ENCODE data around the gene RBM28.

RBM28 gene

DNA sequence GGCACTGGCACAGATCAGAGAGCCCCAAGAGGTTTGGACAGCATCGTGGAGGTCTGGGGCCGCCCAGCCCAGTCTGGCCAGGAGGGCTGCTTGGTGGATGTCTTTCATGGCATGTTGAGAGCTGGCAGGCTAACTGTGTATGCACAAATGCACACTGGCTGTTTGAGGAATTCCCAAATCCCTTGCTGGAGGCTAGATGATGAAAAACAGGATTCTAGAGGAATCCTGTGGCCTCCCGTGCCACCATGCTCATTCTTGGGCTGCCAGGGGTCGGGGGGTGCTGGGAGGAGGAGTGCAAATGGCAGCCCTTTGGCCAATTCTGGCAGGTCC is 76.1 kb downstream of the RBM28 start:
- H3K4me3 Mint-ChIP-seq = no peak overlapping the region
- H3K27me3 Mint-ChIP-seq = peaks cover 16% of the 10 kb centered on the region
- H3K27ac Mint-ChIP-seq = no peak overlapping the region
- H3K36me3 Mint-ChIP-seq = no peaks in the 10 kb centered on the region
- no peaks in the 10 kb centered on the region for H3K9me3 Mint-ChIP-seq
- peaks cover 3% of the 10 kb centered on the region for H3K4me1 Mint-ChIP-seq

DNA sequence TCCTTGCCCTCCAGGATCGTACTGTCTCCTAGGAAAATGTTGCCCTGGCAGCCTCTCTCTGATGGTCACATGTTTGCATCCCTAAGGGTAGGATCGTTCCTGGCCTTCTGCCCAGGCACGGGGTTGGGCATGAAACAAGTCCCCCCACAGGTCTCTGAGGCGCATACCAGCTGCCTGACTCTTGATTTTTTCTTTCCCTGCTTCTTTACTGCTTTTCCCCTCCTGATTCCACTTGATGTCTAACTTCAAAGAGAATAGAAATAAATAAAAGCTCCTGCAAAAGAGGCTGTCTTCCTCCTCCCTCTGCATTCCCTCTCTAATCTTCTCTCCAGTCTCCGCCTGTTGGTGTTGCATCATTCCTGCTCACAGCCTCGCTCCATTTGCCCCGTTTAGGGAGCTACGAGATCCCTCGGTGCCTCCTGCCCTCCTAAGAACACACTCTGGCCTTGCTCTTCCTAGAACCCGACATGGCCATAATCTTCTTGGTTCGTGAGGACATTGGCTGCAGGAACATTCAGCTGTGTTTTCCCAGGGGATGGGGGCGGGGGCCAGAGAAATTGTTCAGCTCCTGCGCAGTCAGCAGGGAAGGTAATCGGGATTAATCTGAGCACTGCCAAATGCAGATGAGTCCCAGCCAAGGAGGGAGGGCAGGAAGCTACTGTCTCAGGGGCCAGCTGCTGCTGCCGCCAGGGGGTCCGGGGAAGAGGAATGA is 76.7 kb downstream of the RBM28 start:
- H3K27me3 Mint-ChIP-seq = peaks cover 16% of the 10 kb centered on the region
- no peaks in the 10 kb centered on the region for H3K36me3 Mint-ChIP-seq
- no peak overlapping the region for H3K4me3 Mint-ChIP-seq
- H3K9me3 Mint-ChIP-seq = no peaks in the 10 kb centered on the region
- no peak overlapping the region for H3K27ac Mint-ChIP-seq
- H3K4me1 Mint-ChIP-seq = peaks cover 3% of the 10 kb centered on the region

DNA sequence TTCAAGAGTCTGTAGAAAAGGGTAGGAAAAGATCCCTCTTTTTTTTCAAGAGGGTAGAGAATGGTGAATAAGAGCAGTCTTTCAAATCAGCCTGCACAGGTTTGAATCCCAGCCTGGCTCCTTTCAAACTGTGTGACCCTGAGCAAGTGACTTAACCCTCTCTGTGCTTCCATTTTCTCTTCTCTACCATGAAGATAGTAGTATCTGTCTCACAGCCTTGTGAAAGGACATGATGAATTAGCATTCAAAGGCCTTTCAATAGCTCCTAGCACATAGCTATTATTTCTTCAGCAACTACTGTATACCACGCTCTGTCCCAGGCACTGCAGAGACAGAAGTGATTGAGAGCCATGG is 77.2 kb downstream of the RBM28 start:
- Mint-ChIP-seq H3K4me1 (peaks cover 3% of the 10 kb centered on the region), H3K36me3 (no peaks in the 10 kb centered on the region), H3K9me3 (no peaks in the 10 kb centered on the region), H3K27ac (no peak overlapping the region), H3K27me3 (peaks cover 17% of the 10 kb centered on the region), H3K4me3 (no peak overlapping the region)

DNA sequence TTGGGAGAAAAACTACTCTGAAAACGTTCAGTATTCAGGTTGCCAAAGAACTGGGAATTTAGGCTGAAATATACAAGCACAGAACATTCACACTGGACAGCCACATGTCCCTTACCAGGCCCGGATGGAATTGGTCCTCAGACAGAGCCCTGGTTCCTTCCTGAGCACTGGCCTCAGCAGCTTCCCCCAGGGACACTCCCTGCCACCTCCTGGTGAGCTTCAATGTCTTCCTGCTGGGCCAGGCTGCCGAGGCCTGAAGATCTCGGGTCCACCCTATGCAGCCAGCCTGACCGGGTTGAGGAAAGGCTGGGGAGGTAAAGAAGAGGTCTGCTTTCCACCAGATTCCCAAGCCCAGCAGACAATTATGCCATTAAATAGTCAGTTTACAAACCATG is 77.8 kb downstream of the RBM28 start:
- Mint-ChIP-seq H3K4me3 (no peak overlapping the region), H3K27me3 (peaks cover 14% of the 10 kb centered on the region), H3K4me1 (no peaks in the 10 kb centered on the region), H3K36me3 (no peaks in the 10 kb centered on the region), H3K9me3 (no peaks in the 10 kb centered on the region), H3K27ac (no peak overlapping the region)

DNA sequence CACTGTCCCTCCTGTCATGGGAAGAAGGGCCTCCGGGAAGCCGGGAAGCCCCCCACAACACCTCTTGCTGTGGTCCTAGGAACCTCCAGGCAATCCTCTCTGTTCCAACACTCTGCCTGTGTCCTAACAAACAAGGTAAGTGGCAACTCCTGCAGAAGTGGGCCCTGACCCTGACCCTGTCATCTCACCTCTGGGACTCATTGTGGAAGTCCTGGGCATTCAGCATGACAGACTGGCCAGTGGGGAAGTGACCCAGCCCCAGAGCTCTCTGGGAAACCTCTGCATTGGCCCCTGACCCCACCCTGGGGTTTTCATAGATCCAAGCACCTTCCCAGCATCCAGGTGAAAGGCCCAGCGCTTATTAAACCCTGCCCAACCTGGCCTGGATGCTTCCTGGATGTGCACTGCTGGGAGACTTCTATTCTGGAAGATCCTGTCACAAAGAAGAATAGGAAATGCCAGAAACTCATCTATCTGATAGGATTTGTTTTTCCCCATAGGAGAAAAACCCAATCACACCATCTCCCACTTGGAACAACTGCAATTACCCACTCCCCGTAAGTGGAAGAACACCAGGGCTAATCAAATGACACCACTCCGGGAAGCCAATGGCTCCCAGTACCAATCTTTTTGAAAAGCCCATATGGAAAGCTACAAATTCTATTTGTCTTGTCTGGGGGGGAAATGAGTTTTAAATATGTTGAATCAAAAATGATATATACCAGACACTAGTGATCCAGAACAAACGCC is 78.4 kb downstream of the RBM28 start:
- Mint-ChIP-seq H3K9me3 (no peaks in the 10 kb centered on the region), H3K36me3 (no peaks in the 10 kb centered on the region), H3K4me3 (no peak overlapping the region), H3K4me1 (no peaks in the 10 kb centered on the region), H3K27ac (no peak overlapping the region), H3K27me3 (peaks cover 13% of the 10 kb centered on the region)

DNA sequence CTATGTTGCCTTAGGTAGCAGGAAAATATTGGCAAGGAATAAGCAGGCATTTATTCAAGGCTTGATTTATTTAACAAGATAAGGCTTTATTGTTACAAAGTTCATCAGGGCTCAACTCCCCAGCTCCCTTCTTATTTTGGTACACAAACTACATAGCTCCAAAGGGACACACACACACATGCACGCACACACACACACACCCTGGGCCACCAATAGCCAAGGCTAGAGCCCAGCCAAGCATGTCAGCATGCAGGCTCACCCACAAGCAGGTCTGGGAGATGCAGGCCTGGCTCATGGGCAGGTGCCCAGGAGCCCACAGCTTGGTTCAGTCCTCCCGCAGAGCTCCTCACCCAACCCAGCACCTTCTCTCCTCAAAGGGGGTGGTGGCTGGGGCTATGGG is 79.2 kb downstream of the RBM28 start:
- no peaks in the 10 kb centered on the region for H3K9me3 Mint-ChIP-seq
- H3K36me3 Mint-ChIP-seq = no peaks in the 10 kb centered on the region
- no peaks in the 10 kb centered on the region for H3K4me1 Mint-ChIP-seq
- no peak overlapping the region for H3K4me3 Mint-ChIP-seq
- peaks cover 9% of the 10 kb centered on the region for H3K27me3 Mint-ChIP-seq
- no peak overlapping the region for H3K27ac Mint-ChIP-seq

DNA sequence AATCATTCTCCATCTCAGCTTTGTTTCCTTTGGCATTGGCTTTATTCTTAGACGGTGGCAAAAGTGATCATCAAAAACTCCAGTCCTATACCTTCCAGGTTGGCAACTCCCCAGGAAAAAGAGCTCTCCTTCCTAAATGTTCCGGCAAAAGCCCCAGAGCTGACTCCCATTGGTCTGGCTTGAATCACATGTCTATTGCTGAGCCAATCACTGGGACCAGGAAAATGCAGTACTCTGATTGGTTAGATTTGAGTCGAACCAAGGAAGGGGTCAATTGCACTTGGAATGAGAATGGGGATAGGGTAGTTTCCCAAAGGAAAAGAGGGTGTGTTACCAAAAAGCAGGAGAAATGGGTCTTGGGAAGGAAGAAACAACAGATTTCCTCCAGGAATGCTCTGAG is 80.3 kb downstream of the RBM28 start:
- H3K4me3 Mint-ChIP-seq = no peak overlapping the region
- H3K4me1 Mint-ChIP-seq = no peaks in the 10 kb centered on the region
- H3K9me3 Mint-ChIP-seq = no peaks in the 10 kb centered on the region
- no peak overlapping the region for H3K27ac Mint-ChIP-seq
- peaks cover 5% of the 10 kb centered on the region for H3K27me3 Mint-ChIP-seq
- no peaks in the 10 kb centered on the region for H3K36me3 Mint-ChIP-seq

DNA sequence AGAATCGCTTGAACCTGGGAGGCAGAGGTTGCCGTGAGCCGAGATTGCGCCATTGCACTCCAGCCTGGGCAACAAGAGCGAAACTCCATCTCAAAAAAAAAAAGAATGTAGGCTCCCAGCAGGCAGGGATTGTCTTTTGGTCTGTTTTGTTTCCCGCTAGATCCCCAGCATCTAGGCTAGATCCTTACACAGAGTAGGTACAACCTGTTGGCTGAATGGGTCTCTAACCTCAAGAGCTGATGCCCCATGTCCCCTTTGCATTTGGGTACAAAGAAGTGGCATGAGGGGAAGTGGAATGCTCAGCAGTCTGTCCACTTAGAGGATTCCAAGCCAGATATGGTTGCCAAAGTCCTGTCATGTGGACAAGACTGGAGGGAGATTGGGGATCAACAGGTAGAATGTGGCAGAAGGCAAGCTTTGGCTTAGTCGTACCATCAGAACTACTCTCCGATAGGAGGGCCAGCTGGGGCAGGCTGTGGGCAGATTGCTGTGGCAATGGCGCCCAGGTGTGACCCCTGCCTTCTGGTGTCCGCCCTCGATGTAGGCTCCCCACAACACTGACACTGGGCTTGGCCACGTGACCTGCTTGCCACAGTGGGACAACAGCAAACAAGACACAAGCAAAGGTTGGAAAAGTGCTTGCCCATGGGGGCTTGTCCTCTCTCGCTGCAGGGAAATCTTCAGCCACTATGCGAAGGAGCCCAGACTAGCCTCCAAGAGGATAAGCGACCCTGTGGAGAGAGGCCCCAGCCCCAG is 81.3 kb downstream of the RBM28 start:
- Mint-ChIP-seq H3K9me3 (no peaks in the 10 kb centered on the region), H3K27ac (no peak overlapping the region), H3K36me3 (no peaks in the 10 kb centered on the region), H3K4me3 (no peak overlapping the region), H3K4me1 (no peaks in the 10 kb centered on the region), H3K27me3 (peaks cover 3% of the 10 kb centered on the region)

DNA sequence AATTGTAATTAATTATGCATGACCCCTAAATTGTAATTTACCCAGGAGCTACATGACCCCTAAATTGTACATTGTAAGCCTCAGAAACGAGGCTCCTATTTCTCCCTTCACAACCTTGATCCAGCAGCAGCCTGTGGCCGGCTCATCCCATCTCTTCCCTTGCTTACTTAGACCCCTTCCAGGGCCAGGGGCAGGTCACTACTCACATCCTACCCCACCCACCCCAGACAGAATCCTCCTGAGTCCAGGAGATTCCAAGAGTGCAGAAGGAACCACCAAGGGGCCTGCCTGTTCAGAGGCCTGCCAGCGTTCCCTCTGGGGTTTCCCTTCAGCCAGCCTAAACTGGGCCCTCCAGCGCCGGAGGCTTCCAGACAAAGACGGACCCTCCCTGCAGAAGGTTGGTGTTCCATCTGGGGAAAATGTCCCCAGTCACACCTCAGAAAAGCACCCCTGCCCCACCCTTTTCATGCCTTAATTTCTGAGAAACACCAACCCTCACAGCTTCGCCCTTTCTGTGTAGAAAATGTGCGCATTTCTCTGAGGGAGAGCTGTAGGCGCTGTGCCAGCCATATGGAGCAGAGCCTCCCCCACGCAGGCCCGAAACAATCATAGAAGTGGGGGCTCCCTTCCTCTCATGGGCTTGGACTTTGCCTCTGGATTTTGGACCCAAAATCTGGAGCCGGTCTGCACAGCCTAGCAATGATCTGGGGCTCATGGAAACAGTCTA is 83.5 kb downstream of the RBM28 start:
- no peak overlapping the region for H3K27ac Mint-ChIP-seq
- H3K36me3 Mint-ChIP-seq = no peaks in the 10 kb centered on the region
- peaks cover 3% of the 10 kb centered on the region for H3K27me3 Mint-ChIP-seq
- H3K4me1 Mint-ChIP-seq = no peaks in the 10 kb centered on the region
- H3K4me3 Mint-ChIP-seq = no peak overlapping the region
- no peaks in the 10 kb centered on the region for H3K9me3 Mint-ChIP-seq

DNA sequence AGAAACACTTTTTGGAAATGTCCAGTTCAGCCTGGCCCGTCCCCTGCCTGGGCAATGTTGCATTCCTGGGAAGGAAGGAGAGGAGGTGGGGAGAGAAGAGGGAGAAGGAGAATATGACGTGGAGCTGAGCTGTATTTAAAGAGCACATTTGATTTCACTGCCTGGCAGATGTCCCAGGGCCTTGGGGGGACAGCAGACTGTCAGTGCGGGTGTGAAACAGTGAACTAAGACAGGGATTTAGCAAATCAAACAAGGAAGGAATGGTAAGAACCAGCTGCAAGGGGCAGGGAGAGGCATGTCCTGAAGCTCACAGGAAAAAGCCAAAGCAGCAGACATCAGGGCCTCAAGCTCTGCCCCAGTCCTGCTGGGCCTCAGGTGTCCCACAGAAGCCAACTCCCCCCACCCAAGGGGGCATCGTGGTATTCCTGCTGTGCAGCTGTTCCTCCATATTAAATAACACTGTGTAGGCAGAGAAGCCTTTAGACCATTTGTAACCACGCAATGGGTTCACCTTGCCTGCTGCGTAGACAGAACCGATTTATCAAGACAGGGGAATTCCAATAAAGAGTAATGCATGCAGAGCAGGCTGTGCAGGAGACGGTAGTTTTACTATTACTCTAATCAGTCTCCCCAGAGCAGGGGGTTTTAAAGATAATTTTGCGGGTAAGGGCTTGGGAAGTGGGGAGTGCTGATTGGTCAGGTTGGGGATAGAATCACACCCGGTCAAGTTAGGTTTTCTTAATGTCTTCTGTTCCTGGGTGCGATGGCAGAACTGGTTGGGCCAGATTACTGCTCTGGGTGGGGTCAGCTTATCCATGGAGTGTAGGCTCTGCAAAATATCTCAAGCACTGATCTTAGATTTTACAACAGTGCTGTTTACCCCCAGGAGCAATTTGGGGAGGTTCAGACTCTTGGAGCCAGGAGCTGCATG is 84.3 kb downstream of the RBM28 start:
- no peaks in the 10 kb centered on the region for H3K4me1 Mint-ChIP-seq
- peaks cover 3% of the 10 kb centered on the region for H3K27me3 Mint-ChIP-seq
- no peak overlapping the region for H3K27ac Mint-ChIP-seq

DNA sequence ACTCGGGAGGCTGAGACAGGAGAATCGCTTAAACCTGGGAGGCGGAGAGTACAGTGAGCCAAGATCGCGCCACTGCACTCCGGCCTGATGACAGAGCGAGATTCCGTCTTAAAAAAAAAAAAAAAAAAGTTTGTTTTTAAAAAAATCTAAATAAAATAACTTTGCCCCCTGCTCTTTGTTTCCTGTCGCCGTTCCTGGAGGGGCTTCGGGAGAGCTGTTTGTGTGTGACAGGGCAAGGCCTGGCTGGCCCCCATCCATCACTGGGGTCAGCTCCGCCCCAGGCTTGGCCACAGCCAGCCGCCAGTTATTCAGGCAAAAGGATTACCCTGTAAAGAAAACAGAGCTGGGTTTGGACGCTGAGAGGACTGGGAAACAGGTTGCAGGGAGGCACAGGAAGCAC is 86.2 kb downstream of the RBM28 start:
- H3K4me1 Mint-ChIP-seq = no peaks in the 10 kb centered on the region
- H3K4me3 Mint-ChIP-seq = no peak overlapping the region
- H3K27me3 Mint-ChIP-seq = peaks cover 3% of the 10 kb centered on the region
- H3K9me3 Mint-ChIP-seq = no peaks in the 10 kb centered on the region
- H3K36me3 Mint-ChIP-seq = no peaks in the 10 kb centered on the region
- no peak overlapping the region for H3K27ac Mint-ChIP-seq

More for the DNA sequence above, 84.3 kb downstream of the RBM28 start:
- Mint-ChIP-seq H3K36me3 (no peaks in the 10 kb centered on the region), H3K9me3 (no peaks in the 10 kb centered on the region), H3K4me3 (no peak overlapping the region)

DNA sequence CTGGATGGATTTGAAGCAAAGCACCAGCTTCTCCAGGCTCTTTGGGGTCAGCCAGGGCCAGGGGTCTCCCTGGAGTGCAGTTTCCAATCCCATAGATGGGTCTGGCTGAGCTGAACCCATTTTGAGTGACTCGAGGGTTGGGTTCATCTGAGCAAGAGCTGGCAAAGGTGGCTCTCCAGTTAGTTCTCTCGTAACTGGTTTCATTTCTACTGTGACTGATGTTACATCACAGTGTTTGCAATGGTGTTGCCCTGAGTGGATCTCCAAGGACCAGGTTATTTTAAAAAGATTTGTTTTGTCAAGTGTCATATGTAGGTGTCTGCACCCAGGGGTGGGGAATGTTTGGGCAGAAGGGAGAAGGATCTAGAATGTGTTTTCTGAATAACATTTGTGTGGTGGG is 88.4 kb downstream of the RBM28 start:
- Mint-ChIP-seq H3K4me1 (no peaks in the 10 kb centered on the region), H3K4me3 (no peak overlapping the region)

DNA sequence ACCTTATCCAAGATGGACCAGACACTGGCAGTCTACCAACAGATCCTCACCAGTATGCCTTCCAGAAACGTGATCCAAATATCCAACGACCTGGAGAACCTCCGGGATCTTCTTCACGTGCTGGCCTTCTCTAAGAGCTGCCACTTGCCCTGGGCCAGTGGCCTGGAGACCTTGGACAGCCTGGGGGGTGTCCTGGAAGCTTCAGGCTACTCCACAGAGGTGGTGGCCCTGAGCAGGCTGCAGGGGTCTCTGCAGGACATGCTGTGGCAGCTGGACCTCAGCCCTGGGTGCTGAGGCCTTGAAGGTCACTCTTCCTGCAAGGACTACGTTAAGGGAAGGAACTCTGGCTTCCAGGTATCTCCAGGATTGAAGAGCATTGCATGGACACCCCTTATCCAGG is 89.2 kb downstream of the RBM28 start:
- no peaks in the 10 kb centered on the region for H3K9me3 Mint-ChIP-seq
- no peak overlapping the region for H3K27ac Mint-ChIP-seq
- H3K4me1 Mint-ChIP-seq = no peaks in the 10 kb centered on the region
- no peak overlapping the region for H3K4me3 Mint-ChIP-seq
- peaks cover 5% of the 10 kb centered on the region for H3K27me3 Mint-ChIP-seq
- H3K36me3 Mint-ChIP-seq = no peaks in the 10 kb centered on the region

More for the DNA sequence above, 88.4 kb downstream of the RBM28 start:
- no peak overlapping the region for H3K27ac Mint-ChIP-seq
- no peaks in the 10 kb centered on the region for H3K9me3 Mint-ChIP-seq
- H3K27me3 Mint-ChIP-seq = peaks cover 5% of the 10 kb centered on the region
- no peaks in the 10 kb centered on the region for H3K36me3 Mint-ChIP-seq

DNA sequence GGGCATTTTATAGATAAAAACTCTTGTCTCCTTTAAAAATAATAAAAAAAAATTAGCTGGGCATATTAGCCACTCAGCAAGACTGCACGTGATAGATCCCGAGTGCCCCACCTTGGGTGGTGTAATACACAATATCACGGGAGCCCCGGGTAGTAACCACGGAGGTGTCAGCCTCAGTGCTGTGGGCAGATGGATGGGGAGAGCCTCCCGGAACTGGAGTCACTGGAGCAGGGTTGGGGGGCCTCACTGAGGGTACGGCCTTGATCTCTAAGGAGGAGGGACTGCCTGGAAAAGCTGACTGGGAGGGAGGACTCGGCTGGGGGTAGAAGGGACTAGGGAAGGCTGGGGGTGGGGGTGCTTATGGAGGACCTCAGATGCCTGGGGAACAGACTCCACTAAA is 90.0 kb downstream of the RBM28 start:
- Mint-ChIP-seq H3K4me3 (no peak overlapping the region), H3K4me1 (no peaks in the 10 kb centered on the region), H3K27me3 (peaks cover 5% of the 10 kb centered on the region), H3K27ac (no peak overlapping the region), H3K9me3 (no peaks in the 10 kb centered on the region), H3K36me3 (no peaks in the 10 kb centered on the region)

DNA sequence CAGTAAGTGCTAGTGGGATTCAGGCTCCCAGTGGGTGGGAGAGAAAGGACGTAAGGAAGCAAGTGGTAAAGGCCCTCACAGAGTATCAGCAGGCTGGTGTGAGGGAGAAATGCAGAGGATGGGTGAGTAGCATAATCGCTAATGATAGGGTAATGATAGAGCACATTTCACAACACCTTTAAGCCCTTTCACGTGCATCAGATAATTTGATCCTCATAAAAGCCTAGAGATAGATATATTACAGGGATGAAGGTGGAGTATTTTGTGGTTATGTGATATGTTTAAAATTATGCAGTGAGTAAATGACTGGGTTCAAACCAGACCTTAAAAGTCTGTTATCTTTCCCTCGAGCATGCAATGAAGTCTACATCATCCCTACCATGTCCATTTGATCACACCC is 92.4 kb downstream of the RBM28 start:
- H3K4me3 Mint-ChIP-seq = no peak overlapping the region
- no peaks in the 10 kb centered on the region for H3K36me3 Mint-ChIP-seq
- H3K27ac Mint-ChIP-seq = no peak overlapping the region
- H3K4me1 Mint-ChIP-seq = no peaks in the 10 kb centered on the region
- no peaks in the 10 kb centered on the region for H3K9me3 Mint-ChIP-seq
- H3K27me3 Mint-ChIP-seq = peaks cover 10% of the 10 kb centered on the region

All from activated naive CD4-positive, alpha-beta T cell treated with anti-CD3 and anti-CD28 coated beads, Interleukin-2, amount 50 U/mL, for 24 hours (primary cell).